ENCODE measurements around the gene TPST2. TPM values are rescaled to one million over a fixed set of nuclear protein-coding genes. Genes with fewer than 3 reads are reported as not detected.

Gene TPST2
- total RNA-seq, 1 donor from 2014 or later = 26.2 TPM

DNA sequence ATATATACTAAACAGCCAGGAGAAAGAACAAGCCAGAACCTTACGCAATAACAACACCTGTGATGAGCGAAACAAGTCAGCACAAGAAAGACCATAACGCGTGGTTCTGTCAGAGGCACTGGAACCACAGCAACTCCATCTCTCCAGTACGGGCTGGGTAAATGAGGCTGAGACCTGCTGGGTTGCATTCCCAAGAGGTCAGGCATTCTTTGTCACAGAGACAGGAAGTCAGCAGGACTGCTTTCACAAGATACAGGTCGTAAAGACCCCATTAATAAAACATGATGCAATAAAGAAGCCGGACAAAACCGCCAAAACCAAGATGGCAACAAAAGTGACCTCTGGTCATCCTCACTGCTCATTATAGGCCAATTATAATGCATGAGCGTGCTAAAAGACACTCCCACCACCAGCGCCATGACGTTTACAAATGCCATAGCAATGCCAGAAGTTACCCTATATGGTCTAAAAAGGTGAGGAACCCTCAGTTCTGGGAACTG is 21.7 kb downstream of the TPST2 start:
- DNase-seq (ENCODE audit: low read depth) = peak; percentile 39
- TF ChIP-seq, protein P1, sequence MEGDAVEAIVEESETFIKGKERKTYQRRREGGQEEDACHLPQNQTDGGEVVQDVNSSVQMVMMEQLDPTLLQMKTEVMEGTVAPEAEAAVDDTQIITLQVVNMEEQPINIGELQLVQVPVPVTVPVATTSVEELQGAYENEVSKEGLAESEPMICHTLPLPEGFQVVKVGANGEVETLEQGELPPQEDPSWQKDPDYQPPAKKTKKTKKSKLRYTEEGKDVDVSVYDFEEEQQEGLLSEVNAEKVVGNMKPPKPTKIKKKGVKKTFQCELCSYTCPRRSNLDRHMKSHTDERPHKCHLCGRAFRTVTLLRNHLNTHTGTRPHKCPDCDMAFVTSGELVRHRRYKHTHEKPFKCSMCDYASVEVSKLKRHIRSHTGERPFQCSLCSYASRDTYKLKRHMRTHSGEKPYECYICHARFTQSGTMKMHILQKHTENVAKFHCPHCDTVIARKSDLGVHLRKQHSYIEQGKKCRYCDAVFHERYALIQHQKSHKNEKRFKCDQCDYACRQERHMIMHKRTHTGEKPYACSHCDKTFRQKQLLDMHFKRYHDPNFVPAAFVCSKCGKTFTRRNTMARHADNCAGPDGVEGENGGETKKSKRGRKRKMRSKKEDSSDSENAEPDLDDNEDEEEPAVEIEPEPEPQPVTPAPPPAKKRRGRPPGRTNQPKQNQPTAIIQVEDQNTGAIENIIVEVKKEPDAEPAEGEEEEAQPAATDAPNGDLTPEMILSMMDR (IDR thresholded peaks at IDR 0.05; ENCODE audit: insufficient read depth, low read length, poor library complexity, severe bottlenecking) = no peak
- Histone ChIP-seq H3K27me3 (ENCODE audit: control insufficient read depth, insufficient read depth, low read length) (no peaks in the 10 kb centered on the region), H3K36me3 (ENCODE audit: control insufficient read depth, insufficient read depth, low read length) (no peaks in the 10 kb centered on the region), H3K4me3 (ENCODE audit: low read depth, low read length) (no peak overlapping the region)

DNA sequence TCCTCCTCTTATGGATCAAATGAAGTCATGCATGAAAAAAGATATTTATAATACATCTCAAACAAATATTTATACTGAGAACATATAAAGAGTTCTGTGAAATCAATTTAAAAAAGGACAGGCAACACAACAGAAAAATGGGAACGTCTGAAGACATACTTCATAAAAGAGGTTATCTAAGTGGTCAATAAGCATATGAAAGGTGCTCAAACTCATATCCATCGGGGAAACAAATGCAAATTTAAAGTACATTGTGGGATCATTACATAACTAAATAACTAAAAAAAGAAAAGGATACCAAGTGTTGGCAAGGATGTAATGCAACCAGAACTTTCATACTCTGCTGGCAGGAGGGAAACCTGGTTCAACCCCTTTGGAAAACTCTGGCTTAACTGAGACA is 22.3 kb downstream of the TPST2 start:
- TF ChIP-seq, protein P1 (IDR thresholded peaks at IDR 0.05; ENCODE audit: insufficient read depth, low read length, poor library complexity, severe bottlenecking) = no peak
- no peaks in the 10 kb centered on the region for H3K27me3 ChIP-seq (ENCODE audit: control insufficient read depth, insufficient read depth, low read length)
- H3K36me3 ChIP-seq (ENCODE audit: control insufficient read depth, insufficient read depth, low read length) = no peaks in the 10 kb centered on the region
- H3K4me3 ChIP-seq (ENCODE audit: low read depth, low read length) = no peak overlapping the region
- DNase-seq (ENCODE audit: low read depth) = no peak

DNA sequence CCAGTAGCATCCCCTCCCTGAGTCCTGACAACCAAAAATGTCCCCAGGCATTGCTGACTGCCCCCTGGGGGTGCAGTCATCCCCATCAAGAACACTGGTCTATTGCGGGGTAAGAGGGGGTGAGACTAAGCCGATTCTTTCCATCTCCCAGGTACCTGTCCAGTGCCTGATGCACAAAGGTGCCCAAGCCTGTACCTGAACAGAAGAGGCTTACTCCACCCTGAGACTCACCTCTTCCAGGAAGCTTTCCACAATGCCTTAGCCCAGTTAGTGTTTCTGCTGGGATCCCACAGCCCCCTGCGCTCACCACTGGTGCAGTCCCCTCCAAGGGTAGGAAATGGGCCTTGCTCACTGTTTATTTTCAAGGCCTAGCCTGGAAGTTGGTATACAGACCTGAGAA is 22.9 kb downstream of the TPST2 start:
- TF ChIP-seq, protein P1 (IDR thresholded peaks at IDR 0.05; ENCODE audit: insufficient read depth, low read length, poor library complexity, severe bottlenecking) = no peak
- no peak for DNase-seq (ENCODE audit: low read depth)
- Histone ChIP-seq H3K27me3 (ENCODE audit: control insufficient read depth, insufficient read depth, low read length) (no peaks in the 10 kb centered on the region), H3K4me3 (ENCODE audit: low read depth, low read length) (no peak overlapping the region), H3K36me3 (ENCODE audit: control insufficient read depth, insufficient read depth, low read length) (no peaks in the 10 kb centered on the region)

DNA sequence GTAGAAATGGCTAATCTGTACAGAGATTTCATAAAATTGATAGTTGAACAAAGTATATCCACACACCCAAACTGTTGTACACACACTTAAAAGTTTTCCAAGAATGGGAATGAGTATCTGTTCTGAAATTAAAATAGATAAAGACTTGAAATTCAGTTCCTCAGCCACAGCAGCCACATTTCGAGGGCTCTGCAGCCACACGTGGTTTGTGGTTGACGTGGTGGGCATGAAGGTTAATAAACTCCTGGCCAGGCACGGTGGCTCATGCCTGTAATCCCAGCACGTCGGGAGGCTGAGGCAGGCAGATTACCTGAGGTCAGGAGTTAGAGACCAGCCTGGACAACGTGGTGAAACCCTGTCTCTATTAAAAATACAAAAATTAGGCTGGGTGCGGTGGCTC is 24.0 kb downstream of the TPST2 start:
- TF ChIP-seq, protein P1 (IDR thresholded peaks at IDR 0.05; ENCODE audit: insufficient read depth, low read length, poor library complexity, severe bottlenecking) = no peak
- no peaks in the 10 kb centered on the region for H3K36me3 ChIP-seq (ENCODE audit: control insufficient read depth, insufficient read depth, low read length)
- H3K27me3 ChIP-seq (ENCODE audit: control insufficient read depth, insufficient read depth, low read length) = no peaks in the 10 kb centered on the region
- DNase-seq (ENCODE audit: low read depth) = no peak
- H3K4me3 ChIP-seq (ENCODE audit: low read depth, low read length) = no peak overlapping the region

DNA sequence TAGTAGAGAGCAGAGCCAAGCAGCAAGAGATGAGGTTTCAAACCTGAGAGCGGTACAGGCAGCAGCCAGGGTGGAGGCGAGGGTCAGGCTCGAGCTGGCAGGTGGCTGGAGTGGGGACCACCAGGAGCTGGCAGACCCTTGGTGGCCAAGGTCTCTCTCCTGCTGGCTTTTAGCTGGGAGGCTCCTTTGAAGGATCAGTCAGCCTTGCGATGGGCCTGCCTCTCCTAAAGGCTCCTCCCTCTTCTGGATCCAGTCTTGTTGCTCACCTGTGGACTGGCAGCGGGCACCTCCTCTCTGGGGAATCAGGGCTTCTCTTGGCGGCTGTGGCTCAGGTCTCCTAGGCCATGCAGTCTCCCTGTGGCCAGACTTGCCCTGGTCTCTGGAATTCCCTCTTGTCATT is 24.8 kb downstream of the TPST2 start:
- TF ChIP-seq, protein P1 (IDR thresholded peaks at IDR 0.05; ENCODE audit: insufficient read depth, low read length, poor library complexity, severe bottlenecking) = no peak
- Histone ChIP-seq H3K4me3 (ENCODE audit: low read depth, low read length) (no peak overlapping the region), H3K36me3 (ENCODE audit: control insufficient read depth, insufficient read depth, low read length) (no peaks in the 10 kb centered on the region), H3K27me3 (ENCODE audit: control insufficient read depth, insufficient read depth, low read length) (no peaks in the 10 kb centered on the region)
- DNase-seq (ENCODE audit: low read depth) = no peak

DNA sequence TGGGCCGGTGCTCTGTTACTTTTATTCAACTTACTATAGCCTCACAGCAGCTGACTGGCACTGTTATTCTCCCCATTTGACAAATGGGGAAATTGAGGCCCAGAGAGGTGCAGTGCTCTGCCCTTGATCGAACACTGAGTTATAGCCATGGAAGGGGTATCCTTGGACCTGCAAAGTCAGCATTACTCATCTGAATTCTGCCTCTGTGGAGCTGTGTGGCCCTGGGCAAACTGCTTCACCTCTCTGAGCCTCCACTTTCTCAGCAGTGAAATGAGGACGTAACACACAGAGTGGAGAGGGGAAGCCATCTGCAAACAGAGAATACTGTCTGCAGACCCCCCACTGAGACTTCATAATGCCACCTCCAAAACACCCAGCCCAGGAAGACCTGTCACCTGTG is 25.3 kb downstream of the TPST2 start:
- H3K27me3 ChIP-seq (ENCODE audit: control insufficient read depth, insufficient read depth, low read length) = no peaks in the 10 kb centered on the region
- TF ChIP-seq, protein P1 (IDR thresholded peaks at IDR 0.05; ENCODE audit: insufficient read depth, low read length, poor library complexity, severe bottlenecking) = no peak
- no peak overlapping the region for H3K4me3 ChIP-seq (ENCODE audit: low read depth, low read length)
- no peak for DNase-seq (ENCODE audit: low read depth)
- H3K36me3 ChIP-seq (ENCODE audit: control insufficient read depth, insufficient read depth, low read length) = no peaks in the 10 kb centered on the region
